Epidermal melanocyte (primary cell): ENCODE results near the gene PANK3.
"Not testable (repeated sequence)": the region's sequence is repeated elsewhere in the genome, so short reads cannot be mapped to it uniquely, and the experiment has no call there.

Source experiments
- DNase-seq: peaks from one replicate; pipeline ENCODE4 v3.0.0; 2011; ENCODE audit warnings: low spot score; ENCODE audit not compliant: insufficient read length

The PANK3 gene

GRCh38 chr5:168592014-168592368, 12.8 kb upstream of the PANK3 start:
- no peak for DNase-seq

DNA sequence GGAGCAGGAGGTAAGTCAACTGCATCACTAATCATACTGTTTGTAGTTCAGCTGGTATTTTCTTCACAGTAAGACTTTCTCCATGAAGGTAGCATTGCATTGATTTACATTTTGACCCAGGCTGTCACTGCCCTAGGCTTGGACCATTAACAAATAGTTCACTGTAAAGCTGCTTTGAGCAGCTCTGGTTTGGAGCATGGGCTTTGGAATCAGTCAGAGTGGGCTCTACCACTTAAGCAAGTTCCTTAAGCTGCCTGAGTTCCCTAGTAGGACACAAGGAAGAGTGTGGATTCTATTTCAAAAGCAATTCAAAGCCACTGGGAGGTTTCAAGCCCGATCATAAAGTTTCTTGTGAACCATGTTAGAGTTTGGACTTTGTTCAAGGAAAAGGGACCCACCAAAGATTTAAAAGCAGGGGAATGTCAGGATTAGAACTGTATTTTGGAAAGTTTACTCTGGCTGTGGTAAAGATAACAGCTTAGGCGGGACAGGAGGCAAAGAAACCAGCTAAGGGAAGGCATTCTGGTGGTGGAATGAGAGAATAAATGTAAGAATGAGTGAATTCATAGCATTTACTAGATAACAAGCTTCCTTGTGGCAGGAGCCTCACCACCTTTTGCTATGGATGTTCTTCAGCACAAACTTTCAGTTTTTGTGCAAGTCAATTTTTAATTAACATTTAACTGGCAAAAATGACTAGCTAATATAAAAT, 12.3 kb upstream of the PANK3 start:
- no peak for DNase-seq

GRCh38 chr5:168590666-168591065, 11.5 kb upstream of the PANK3 start:
- DNase-seq, result no peak

DNA sequence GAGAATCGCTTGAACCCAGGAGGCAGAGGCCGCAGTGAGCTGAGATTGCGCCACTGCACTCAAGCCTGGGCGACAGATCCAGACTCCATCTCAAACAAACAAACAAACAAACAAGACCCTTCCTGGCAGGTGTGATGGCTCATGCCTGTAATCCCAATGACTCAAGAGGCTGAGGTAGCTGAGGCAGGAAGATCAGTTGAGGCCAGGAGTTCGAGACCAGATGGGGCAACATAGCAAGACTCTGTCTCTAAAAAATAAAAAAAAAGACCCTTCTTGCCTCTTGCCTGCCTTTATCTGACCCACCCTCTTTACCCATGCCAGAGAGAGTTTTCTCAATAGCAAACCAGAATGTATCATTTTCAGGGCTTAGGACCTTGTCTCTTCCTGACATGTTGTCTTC, 8.8 kb upstream of the PANK3 start:
- no peak for DNase-seq

DNA sequence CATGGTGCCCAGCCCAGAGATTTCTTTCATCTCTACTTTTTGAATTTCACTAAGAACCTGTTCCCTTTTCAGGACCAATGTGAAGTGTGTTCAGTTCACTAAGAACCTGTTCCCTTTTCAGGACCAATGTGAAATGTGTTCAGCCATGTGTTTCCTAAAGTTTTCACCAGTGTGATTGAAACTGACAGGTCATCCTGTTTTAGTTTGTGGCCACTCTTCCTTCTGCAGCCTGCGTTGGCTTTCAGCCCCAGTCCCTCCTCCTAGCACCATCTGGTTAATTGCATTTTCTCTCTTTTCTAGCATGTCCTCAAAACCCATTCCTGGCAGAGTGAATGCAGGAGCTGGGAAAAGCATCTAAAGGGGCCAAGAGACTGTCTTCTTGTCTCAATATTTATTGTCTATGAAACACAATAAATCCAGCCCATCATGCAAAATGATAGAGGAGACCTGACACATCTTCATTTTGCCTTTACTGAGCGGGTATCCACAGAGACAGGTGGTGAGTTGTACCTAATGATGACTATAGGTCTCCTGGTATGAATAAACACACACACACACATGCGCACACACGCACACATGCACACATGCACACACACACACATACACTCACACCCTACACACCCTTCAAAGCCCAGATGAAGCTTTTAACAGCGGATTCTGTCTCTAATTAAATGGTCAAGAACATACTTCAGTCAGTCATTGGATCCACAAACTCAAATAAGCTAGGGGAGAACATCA, 6.1 kb upstream of the PANK3 start:
- DNase-seq, result no peak

GRCh38 chr5:168583742-168584482, 4.7 kb upstream of the PANK3 start:
- no peak for DNase-seq

- not testable (repeated sequence) for DNase-seq
Observed at GRCh38 chr5:168580814-168581469, 1.8 kb upstream of the PANK3 start.

DNA sequence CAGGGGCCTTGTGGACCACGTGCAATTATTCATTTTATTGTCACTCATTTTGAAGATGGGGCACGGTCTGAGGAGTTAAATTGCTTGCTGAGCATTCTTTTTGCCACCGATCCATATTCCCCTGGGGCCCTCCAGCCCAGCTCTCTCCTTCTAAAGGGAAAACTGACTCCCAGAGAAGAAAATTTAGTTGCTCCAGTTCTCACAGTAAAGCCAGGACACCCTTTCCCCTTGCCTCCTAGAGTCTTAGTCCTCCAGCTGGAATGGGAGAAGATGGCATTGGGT, 1.0 kb upstream of the PANK3 start:
- no peak for DNase-seq

DNA sequence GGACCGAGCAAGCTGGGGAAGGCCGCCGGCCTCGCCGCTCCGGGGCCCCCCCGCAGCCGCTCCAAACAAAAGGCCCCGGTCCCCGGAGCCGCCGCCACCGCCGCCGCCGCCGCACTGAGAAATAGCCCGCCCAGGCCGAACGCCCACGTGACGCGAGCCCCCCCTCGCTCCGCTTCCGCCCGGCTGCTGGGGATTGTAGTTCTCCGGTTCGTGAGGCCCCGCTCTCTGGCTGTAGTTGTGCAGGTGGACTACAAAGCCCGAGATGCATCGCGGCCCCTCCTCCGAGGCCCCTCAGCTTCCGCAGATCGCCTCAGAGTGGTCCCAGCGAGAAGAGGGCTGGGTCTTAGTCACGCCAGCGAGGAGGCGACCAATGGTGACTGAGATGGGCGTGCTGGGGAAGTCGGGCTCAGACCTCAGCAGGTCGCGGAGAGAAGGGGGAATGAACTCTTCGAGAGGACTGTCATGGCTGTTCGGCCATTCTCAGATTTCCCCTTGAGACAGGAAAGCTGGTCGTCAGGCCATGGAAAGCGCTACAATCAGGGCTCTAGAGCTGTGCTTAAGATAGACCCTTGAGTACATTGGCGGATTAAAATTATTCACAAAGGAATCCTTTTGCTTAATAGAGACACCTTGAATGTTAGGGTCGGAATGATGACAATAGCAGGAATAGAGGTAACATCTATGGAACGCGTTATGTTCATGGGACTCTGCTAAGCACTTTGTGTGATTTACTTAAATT, 489 bp upstream of the PANK3 start:
- DNase-seq, result peak; percentile 96

DNA sequence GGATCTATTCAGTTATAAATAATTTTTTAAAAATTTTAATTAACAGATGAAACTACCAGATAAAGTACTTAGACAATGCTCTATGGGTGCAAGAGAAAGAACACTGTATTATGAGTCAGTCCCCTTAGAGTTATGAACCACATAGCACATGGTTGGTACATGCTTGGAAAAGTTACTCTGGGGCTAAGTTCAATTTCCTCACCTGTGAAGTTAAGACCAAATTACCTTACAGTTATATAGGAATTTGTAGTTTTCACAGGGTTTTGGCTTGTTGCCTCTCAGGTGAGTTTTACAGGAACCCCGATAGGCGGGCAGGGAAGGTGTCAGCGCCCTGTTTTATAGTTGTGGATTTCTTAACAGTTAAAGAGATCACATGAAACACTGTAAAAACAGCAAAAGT, 1.2 kb downstream of the PANK3 start:
- no peak for DNase-seq

GRCh38 chr5:168575391-168576372, 3.5 kb downstream of the PANK3 start:
- DNase-seq, result no peak

DNA sequence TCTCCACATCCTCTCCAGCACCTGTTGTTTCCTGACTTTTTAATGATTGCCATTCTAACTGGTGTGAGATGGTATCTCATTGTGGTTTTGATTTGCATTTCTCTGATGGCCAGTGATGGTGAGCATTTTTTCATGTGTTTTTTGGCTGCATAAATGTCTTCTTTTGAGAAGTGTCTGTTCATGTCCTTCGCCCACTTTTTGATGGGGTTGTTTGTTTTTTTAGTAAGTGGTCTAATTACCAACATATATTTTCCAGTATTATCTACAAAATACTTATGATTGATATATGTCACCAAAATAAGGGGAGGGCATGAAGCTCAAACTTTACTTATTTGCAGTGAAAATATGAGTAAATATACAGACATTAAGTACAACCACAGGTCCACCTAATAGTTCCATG, 5.0 kb downstream of the PANK3 start:
- not testable (repeated sequence) for DNase-seq

DNA sequence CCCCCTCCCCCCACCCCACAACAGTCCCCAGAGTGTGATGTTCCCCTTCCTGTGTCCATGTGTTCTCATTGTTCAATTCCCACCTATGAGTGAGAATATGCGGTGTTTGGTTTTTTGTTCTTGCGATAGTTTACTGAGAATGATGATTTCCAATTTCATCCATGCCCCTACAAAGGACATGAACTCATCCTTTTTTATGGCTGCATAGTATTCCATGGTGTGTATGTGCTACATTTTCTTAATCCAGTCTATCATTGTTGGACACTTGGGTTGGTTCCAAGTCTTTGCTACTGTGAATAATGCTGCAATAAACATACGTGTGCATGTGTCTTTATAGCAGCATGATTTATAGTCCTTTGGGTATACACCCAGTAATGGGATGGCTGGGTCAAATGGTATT, 5.5 kb downstream of the PANK3 start:
- DNase-seq, result not testable (repeated sequence)

DNA sequence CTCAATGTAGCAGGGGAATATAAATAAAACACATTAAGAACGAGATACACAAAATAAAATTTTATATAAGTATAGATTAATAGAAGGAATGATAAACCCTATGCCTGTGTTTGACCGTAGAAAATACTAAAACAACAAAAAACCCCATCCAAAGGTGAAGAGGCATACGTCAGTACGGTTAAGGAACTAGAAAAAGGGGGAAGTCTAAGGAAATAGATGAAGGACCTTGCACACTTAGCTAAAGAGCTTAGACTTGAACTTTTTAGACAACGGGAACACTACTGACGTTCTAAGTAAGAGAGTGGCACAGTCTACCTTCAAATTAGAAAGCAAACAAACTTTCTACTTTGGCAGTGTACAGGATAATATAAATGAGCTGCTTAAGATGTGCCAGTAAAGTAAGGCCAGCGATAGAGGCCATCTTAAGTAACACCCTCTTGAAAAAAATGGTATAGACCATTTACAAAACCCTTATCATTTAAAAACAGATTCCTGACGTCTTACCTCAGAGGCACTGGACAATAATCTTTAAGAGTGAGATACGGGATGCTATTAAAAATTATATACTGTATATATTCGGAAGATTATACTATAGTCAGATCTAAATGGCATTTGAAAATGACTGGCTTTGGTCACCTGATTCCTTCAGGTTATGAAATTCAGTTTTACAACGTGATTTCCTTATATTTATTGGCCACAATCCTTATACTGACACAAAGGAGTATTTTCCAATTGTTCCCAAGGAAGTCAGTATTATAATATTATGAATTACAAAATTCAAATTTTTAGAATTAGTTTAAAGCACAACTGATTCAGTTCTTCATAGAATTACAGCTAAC, 8.5 kb downstream of the PANK3 start:
- DNase-seq, result no peak

DNA sequence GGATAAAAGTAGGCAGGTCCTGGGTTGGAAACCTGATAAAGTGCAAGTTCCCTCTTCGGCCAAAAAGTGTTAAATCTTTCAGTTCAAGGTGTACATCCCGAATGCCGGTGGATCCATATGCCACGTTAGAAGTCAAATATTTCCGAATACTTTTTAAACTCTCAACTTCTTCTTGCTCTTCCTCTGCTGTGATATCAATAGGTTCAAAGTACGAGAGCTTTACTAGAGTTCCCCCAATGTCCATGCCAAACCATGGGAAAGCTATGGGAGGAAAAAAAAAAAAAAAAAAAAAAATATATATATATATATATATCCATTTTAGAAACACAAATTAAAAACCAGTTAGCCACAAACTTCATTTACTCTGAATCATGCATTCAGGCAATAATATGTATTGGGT, 10.4 kb downstream of the PANK3 start:
- no peak for DNase-seq

DNA sequence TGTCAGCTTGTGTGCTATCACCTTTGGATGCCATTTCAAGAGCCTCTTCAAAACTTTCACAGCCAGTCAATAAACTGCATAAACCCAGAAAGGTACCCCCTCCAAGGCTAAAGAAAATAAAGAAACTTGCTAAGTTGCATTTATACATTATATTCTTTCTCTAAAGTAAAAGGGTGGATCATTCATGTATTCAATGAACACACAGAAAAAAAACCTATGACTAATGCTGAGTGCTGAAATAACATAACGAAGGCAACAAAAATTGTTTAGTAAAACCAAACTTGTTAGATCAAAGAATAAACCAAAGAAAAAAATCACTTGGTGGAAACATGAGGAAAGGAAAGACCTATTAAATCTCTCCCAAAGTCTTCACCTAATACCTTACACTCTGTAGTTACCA, 15.2 kb downstream of the PANK3 start:
- no peak for DNase-seq

- no peak for DNase-seq
Observed at GRCh38 chr5:168562279-168562678, 16.9 kb downstream of the PANK3 start.

GRCh38 chr5:168557389-168557788, 21.8 kb downstream of the PANK3 start:
- DNase-seq, result no peak

DNA sequence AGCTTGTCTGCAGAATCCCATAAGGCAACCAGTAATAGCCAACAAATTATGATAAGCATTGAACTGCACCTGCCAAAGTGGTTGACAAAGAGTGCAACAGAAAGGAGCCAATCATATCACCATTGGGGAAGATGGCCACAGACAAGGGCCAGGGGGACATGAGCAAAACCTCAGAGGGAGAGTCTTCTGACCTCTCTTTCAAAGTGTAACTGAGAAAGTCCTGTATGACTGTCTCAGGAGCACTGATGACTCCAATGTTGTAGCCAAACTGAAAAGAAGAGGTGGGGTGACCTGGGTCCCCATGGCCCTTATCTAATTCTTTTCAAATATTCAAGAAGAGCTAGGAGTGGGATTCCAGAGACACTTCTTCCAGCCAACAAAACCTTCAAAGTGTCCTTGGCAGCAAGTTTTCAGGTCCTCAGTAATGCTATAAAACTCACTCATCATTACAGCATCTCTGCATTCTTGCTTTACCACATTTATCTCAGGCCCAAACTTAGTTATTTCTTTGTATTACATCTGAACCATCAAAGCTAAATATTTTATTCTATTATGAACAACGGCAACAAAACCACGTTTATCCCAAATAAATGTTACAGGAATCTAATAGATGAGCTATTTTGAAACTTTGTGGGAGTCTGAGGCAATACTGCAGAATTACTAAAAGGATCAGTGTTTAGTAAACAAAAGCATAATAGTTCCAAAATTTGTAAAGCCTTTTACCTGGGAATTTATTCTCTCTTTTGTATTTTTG, 25.6 kb downstream of the PANK3 start:
- DNase-seq, result no peak
